ENCODE measurements around the gene ACTR6. TPM values are rescaled to one million over a fixed set of nuclear protein-coding genes. Genes with fewer than 3 reads are reported as not detected.

The ACTR6 gene
- total RNA-seq, 1 donor from 2014 or later, result 20.4 TPM

- Mint-ChIP-seq H3K27ac (ENCODE audit: unreplicated experiment) (no peak overlapping the region), H3K36me3 (ENCODE audit: low read depth, unreplicated experiment) (peaks cover 3% of the 10 kb centered on the region)
- no peak for DNase-seq (ENCODE audit: low spot score)
These were observed 11.1 kb downstream of the ACTR6 start for GRCh38 chr12:100211698-100212097.

GRCh38 chr12:100213016-100213891, 12.6 kb downstream of the ACTR6 start:
- no peak for TF ChIP-seq CTCF (IDR thresholded peaks at IDR 0.05; ENCODE audit: unreplicated experiment)
- H3K27ac Mint-ChIP-seq (ENCODE audit: unreplicated experiment), result no peak overlapping the region
- no peak for DNase-seq (ENCODE audit: low spot score)
- H3K9me3 Mint-ChIP-seq (ENCODE audit: unreplicated experiment), result no peaks in the 10 kb centered on the region
- no peaks in the 10 kb centered on the region for H3K36me3 Mint-ChIP-seq (ENCODE audit: low read depth, unreplicated experiment)
- H3K4me3 Mint-ChIP-seq (ENCODE audit: unreplicated experiment), result no peak overlapping the region
- no peaks in the 10 kb centered on the region for H3K27me3 Mint-ChIP-seq (ENCODE audit: unreplicated experiment)
- no peaks in the 10 kb centered on the region for H3K4me1 Mint-ChIP-seq (ENCODE audit: unreplicated experiment)

More at GRCh38 chr12:100211698-100212097, 11.1 kb downstream of the ACTR6 start:
- Mint-ChIP-seq H3K27me3 (ENCODE audit: unreplicated experiment) (no peaks in the 10 kb centered on the region), H3K4me1 (ENCODE audit: unreplicated experiment) (no peaks in the 10 kb centered on the region), H3K4me3 (ENCODE audit: unreplicated experiment) (no peak overlapping the region), H3K9me3 (ENCODE audit: unreplicated experiment) (no peaks in the 10 kb centered on the region)
- TF ChIP-seq CTCF (IDR thresholded peaks at IDR 0.05; ENCODE audit: unreplicated experiment), result no peak

GRCh38 chr12:100214518-100214917, 13.9 kb downstream of the ACTR6 start:
- no peak for TF ChIP-seq CTCF (IDR thresholded peaks at IDR 0.05; ENCODE audit: unreplicated experiment)
- no peak overlapping the region for H3K27ac Mint-ChIP-seq (ENCODE audit: unreplicated experiment)
- no peaks in the 10 kb centered on the region for H3K9me3 Mint-ChIP-seq (ENCODE audit: unreplicated experiment)
- H3K4me3 Mint-ChIP-seq (ENCODE audit: unreplicated experiment), result no peak overlapping the region
- DNase-seq (ENCODE audit: low spot score), result no peak
- no peaks in the 10 kb centered on the region for H3K27me3 Mint-ChIP-seq (ENCODE audit: unreplicated experiment)
- H3K36me3 Mint-ChIP-seq (ENCODE audit: low read depth, unreplicated experiment), result no peaks in the 10 kb centered on the region
- H3K4me1 Mint-ChIP-seq (ENCODE audit: unreplicated experiment), result peaks cover 2% of the 10 kb centered on the region

GRCh38 chr12:100215209-100215608, 14.6 kb downstream of the ACTR6 start:
- Mint-ChIP-seq H3K27me3 (ENCODE audit: unreplicated experiment) (no peaks in the 10 kb centered on the region), H3K9me3 (ENCODE audit: unreplicated experiment) (no peaks in the 10 kb centered on the region), H3K4me1 (ENCODE audit: unreplicated experiment) (peaks cover 6% of the 10 kb centered on the region), H3K27ac (ENCODE audit: unreplicated experiment) (no peak overlapping the region), H3K4me3 (ENCODE audit: unreplicated experiment) (no peak overlapping the region), H3K36me3 (ENCODE audit: low read depth, unreplicated experiment) (no peaks in the 10 kb centered on the region)
- TF ChIP-seq CTCF (IDR thresholded peaks at IDR 0.05; ENCODE audit: unreplicated experiment), result no peak
- no peak for DNase-seq (ENCODE audit: low spot score)

GRCh38 chr12:100216337-100216736, 15.7 kb downstream of the ACTR6 start:
- Mint-ChIP-seq H3K4me3 (ENCODE audit: unreplicated experiment) (no peak overlapping the region), H3K27ac (ENCODE audit: unreplicated experiment) (no peak overlapping the region), H3K36me3 (ENCODE audit: low read depth, unreplicated experiment) (no peaks in the 10 kb centered on the region), H3K27me3 (ENCODE audit: unreplicated experiment) (no peaks in the 10 kb centered on the region), H3K9me3 (ENCODE audit: unreplicated experiment) (no peaks in the 10 kb centered on the region), H3K4me1 (ENCODE audit: unreplicated experiment) (peaks cover 6% of the 10 kb centered on the region)
- DNase-seq (ENCODE audit: low spot score), result no peak
- no peak for TF ChIP-seq CTCF (IDR thresholded peaks at IDR 0.05; ENCODE audit: unreplicated experiment)
